Endothelial cell of umbilical vein (primary cell): ENCODE results near the gene OGDH.

Experiments used
- EZH2 ChIP-seq: IDR thresholded peaks from 2 replicates; pipeline ENCODE4 v1.6.1; 2012; ENCODE audit warnings: borderline replicate concordance, low read depth, mild to moderate bottlenecking, moderate library complexity, low read length, inconsistent platforms; ENCODE audit not compliant: severe bottlenecking
- FOS ChIP-seq: IDR thresholded peaks from 2 replicates; pipeline ENCODE4 v1.6.1; 2011; ENCODE audit warnings: mild to moderate bottlenecking, low read length, moderate library complexity, borderline replicate concordance; ENCODE audit not compliant: insufficient read depth
- GATA2 ChIP-seq: IDR thresholded peaks from 2 replicates; pipeline ENCODE4 v1.7.0; 2011; ENCODE audit warnings: low read depth, mild to moderate bottlenecking, moderate library complexity, mixed read lengths, low read length; ENCODE audit not compliant: insufficient read length, insufficient read depth
- JUN ChIP-seq: IDR thresholded peaks from 2 replicates; pipeline ENCODE4 v1.6.1; 2011; ENCODE audit warnings: borderline replicate concordance, low read depth; ENCODE audit not compliant: insufficient read length, insufficient read depth
- MYC ChIP-seq: IDR thresholded peaks from one replicate; pipeline ENCODE4 v1.6.1; 2011; ENCODE audit warnings: mild to moderate bottlenecking, low read depth, low read length
- POLR2A ChIP-seq: IDR thresholded peaks from 2 replicates; pipeline ENCODE4 v1.6.1; 2012; ENCODE audit warnings: low read depth, mild to moderate bottlenecking, control low read depth, low read length
- POLR2AphosphoS5 ChIP-seq: IDR thresholded peaks from 2 replicates; pipeline ENCODE4 v1.6.1; 2012; ENCODE audit warnings: low read depth, mild to moderate bottlenecking, control low read depth, low read length, moderate library complexity; ENCODE audit not compliant: insufficient read depth
- TF ChIP-seq, protein P1 (sequence below), 2 donors: IDR thresholded peaks; 1 replicate in 1 of 2; 2 replicates in 1 of 2; pipeline ENCODE4 v1.5.1; 2011; ENCODE audit warnings: low read length in 2 of 2, mild to moderate bottlenecking in 2 of 2, moderate library complexity in 2 of 2, control low read depth in 1 of 2, inconsistent platforms in 1 of 2, low read depth in 1 of 2; ENCODE audit not compliant: insufficient read depth in 1 of 2; ENCODE audit errors: extremely low read depth in 1 of 2
- TF ChIP-seq, protein P2 (sequence below): IDR thresholded peaks from 2 replicates; pipeline ENCODE4 v1.6.1; 2011; ENCODE audit not compliant: insufficient read depth, insufficient read length

GRCh38 chr7:44698046-44698580, 91.7 kb downstream of the OGDH start:
- TF ChIP-seq FOS (no peak), EZH2 (no peak), POLR2A (no peak), POLR2AphosphoS5 (no peak), JUN (no peak), GATA2 (no peak), MYC (no peak)
- TF ChIP-seq, protein P1, sequence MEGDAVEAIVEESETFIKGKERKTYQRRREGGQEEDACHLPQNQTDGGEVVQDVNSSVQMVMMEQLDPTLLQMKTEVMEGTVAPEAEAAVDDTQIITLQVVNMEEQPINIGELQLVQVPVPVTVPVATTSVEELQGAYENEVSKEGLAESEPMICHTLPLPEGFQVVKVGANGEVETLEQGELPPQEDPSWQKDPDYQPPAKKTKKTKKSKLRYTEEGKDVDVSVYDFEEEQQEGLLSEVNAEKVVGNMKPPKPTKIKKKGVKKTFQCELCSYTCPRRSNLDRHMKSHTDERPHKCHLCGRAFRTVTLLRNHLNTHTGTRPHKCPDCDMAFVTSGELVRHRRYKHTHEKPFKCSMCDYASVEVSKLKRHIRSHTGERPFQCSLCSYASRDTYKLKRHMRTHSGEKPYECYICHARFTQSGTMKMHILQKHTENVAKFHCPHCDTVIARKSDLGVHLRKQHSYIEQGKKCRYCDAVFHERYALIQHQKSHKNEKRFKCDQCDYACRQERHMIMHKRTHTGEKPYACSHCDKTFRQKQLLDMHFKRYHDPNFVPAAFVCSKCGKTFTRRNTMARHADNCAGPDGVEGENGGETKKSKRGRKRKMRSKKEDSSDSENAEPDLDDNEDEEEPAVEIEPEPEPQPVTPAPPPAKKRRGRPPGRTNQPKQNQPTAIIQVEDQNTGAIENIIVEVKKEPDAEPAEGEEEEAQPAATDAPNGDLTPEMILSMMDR (IDR thresholded peaks at IDR 0.05; ENCODE audit: extremely low read depth in 1 of 2, insufficient read depth in 1 of 2, low read depth in 1 of 2, low read length in 2 of 2): no peak
- TF ChIP-seq, protein P2, sequence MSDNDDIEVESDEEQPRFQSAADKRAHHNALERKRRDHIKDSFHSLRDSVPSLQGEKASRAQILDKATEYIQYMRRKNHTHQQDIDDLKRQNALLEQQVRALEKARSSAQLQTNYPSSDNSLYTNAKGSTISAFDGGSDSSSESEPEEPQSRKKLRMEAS: no peak
